ACHN (cell line): ENCODE data around the gene ZNF644.
A peak's percentile ranks its signal among the peaks of the same experiment; 100 is the strongest.

ENCODE experiments used
- DNase-seq: peaks from one replicate; pipeline ENCODE4 v3.0.0-alpha.2; 2015
- in situ Hi-C: cut with HindIII; loops from 2 replicates; pipeline ENCODE4 v1.10.0; 2017; ENCODE audit warnings: low sequenced_read_pairs, low pct_ligation_motif_present, low pct_unique_long_range_greater_than_20kb

Gene ZNF644

DNA sequence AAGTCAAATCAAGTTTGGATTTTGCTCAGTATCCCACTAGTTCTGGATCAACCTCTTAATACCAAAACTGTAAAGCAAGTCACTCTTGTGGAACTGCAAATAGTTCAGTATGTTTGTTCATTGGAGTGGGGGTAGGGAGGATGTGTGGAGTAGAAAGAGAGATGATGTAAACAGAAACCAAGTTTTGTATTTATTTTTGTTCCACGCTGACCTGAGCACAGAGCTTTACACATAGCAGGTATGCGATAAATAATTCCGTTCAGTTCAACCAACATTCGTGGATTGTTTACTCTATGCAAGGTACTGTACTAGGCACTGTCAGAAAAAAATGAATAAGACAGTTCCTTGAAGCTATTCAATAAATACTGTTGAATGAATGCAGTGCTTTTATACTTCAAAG is 4.5 kb upstream of the ZNF644 start:
- DNase-seq, result no peak
- in situ Hi-C loops, result no loop called here

DNA sequence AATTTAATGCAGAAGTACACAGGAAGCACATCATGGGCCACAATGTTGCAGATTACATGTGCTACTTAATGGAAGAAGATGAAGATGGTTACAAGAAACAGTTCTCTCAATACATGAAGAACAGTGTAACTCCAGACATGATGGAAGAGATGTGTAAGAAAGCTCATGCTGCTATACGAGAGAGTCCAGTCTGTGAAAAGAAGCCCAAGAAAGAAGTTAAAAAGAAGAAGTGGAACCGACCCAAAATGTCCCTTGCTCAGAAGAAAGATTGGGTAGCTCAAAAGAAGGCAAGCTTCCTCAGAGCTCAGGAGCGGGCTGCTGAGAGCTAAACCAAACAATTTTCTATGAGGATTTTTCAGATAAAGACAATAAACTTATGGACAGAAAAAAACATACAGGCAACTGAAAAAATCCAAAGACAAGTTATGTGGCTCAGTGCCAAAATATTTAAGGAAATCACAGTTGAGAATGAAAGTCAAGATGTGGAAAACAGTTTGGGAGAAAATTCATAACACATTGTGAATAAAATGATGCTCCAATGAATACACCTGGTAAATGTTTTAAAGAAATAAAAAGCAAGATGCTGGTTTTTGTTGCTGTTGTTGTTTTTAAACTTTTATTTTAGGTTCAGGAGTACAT is 2.8 kb upstream of the ZNF644 start:
- no peak for DNase-seq
- in situ Hi-C loops, result no loop called here

DNA sequence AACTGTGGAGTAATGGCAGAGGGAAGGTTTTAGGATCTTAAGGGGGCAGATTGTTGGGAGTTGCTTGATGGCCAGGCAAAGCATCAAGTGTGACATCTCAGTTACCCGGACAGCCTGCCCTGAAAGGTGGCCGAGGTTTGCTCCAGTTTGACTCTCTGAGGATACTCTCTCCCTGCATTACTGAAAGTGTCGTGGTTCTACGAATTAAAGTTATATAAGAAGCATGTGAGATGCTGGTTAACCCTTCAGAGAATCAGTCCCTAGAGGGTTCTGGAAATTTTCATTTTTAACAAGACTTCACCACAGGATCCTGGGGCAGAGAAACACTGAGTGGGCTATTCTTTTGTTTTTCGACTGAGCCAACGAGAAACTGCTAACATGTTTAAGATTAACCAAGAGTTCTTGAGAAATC is 689 bp upstream of the ZNF644 start:
- no peak for DNase-seq
- in situ Hi-C loops, result no loop called here

DNA sequence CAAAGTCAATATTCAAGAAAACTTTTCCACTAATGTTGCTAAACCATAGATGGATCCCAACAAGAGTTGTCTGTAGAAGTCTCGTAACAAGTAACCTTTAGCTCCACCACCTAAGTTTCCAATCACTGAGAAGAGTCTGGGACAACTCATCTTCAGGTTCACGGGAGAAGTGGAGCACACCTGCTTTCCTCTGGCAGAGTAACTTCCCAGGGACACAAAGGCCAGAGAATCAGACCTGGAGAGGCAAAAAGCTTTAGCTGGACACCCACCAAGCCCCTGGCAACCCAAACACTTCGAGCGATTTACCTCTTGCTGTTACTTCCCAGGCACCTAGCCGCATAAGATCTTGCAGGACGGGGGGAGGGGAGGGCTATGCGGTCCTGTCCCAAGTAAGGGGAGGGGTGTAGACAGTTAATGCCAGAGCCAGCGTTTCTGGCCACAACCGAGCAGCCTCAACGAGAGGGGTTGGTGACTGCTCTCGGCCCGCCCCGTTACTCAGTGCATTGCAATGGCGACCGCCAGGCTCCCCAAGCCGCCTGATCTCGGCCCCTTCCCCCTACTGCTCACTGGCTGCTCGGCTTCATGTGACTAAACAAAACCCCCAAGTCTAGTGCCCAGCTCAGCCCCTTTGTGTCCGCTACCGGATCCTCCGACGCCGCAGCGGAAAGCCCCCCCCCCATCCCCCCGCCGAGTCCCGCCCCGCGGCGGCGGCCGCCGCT is 709 bp downstream of the ZNF644 start:
- DNase-seq, result peak; percentile 82

DNA sequence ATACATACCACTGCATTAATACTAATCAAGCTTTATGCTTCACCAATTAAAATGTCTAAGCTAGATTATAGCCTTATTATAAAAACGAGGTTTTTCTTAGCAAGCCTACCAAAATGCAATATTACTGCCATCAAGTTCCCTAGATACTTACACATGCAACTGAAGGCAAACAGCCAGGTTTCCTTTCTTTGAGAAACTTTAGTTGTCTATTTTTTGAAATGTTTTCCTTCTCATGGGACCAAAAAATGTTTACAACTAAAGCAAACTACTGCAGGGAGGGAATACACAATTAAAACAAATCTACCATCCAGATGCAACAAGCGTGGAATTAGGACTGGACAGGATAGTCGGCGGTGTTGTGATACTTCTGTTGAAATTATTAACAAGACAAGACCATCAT is 1.3 kb downstream of the ZNF644 start:
- no peak for DNase-seq
- in situ Hi-C loops, result no loop called here

More for the DNA sequence above, 709 bp downstream of the ZNF644 start:
- in situ Hi-C loops, result no loop called here

DNA sequence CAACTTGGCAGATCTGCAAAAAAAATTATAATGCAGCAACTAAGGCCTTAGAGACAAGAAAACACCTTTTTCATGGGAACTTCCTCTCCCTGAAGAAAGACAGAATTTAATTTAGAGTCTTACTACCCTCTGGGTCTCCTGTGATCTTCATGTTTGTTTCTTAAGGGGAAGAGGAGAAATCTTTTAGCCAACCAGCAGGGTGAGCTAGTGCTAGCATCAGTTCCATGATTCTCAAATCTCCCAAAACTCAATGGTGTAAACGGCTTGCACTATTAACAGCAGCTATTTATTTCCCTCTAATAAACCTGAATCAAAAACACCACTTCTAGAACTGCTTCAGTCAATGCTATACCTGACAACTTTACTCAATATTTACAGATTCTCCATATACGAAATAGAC is 3.8 kb downstream of the ZNF644 start:
- peak; percentile 33 for DNase-seq
- in situ Hi-C loops, result no loop called here

DNA sequence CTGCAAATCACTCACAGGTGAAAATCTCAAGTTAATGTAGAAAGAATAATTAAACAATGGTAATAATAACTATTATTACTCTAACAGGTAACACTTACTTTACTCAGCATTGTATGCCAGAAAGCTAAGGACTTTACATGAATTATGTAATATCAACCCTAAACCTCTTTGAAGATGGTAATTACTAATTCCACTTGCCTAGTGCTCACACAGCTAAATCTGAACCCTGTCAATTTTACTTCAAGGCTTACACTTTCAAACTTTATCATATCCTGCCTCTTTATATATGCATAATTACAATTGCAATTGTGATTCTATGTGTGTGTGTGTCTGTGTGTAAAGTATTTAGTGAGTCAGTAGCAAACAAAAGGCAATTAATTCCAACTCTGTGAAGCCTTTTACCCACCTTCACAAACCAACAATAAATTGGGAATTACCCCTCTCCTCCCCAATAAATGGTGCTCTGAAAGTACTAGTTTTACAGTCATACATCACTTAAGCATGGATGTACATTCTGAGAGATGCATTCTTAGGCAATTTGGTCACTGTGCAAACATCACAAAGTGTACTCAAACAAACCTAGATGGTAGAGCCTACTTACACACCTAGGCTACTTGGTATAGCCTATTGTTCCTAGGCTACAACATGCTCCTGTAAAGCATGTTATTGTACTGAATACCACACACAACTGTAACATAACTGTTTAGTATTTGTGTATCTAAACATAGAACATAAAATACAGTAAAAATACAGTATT is 5.9 kb downstream of the ZNF644 start:
- in situ Hi-C loops, result no loop called here
- peak; percentile 5 for DNase-seq

DNA sequence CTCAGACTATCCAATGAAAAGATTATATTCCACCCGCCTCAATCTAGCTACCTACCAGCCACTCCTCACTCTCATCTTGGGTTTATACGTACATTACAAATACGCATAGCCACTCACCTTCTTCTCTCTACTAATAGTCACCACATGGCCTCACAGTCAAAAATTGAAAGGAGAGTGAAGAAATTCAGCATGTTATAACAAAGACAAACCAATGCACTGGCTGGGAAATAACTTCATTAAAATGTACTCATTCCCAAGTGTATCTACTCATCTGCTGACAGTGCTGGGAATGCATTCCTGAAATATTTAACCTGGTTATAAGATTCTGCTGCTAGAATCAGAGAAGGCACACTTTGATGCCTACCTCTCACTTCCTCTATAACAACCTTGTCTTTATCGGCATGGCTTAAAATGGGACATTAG is 6.5 kb downstream of the ZNF644 start:
- DNase-seq, result peak; percentile 11
- in situ Hi-C loops, result no loop called here

DNA sequence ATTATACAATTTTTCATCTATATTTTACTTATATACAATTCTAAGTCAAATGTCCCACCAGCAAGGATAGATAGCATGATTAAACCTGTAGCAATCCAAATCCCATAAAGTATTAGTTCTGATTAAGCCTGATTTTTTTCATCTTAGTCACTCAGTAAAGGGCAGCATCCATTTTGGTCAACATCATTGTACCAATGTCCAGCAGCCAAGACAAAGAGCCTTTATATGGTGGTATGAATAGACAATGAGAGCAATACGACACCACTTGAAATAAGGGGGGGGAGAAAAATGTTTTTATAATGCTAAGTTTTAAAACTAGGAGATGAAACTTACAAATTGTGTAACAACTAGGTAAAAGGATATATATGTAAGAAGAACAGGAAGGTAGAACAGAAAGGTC is 7.4 kb downstream of the ZNF644 start:
- no peak for DNase-seq
- in situ Hi-C loops, result no loop called here

DNA sequence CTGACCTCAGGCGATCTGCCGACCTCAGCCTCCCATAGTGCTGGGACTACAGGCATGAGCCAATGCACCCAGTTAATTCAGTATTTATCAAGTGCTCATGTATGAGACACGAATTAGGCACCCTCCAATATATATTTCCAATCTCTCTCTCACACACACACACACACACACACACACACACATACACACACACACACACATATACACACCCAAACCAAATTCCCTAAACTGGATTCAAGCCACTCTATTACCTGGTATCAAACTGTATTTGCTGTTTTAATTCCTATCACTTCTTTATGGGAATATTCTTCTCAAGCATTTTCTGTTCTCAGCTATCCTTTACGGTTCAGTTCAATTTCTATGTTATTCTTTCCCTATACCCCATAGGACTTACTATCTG is 8.5 kb downstream of the ZNF644 start:
- DNase-seq, result no peak
- in situ Hi-C loops, result no loop called here

DNA sequence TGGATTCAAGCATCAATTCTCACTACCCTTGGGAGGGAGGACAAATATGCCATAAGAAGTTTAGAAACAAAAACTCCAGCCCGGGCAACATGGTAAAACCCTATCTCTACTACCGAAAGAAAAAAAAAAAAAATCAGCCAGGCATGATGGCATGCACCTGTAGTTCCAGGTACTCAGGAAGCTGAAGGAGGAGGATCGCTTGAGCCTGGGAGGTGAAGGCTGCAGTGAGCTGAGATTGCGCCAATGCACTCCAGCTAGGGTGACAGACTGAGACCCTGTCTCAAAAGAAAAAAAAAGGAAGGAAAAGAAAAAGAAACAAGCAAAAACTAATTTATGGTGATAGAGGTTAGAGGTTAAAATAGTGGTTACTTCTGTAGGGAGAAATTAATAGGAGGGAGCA is 9.6 kb downstream of the ZNF644 start:
- no peak for DNase-seq
- in situ Hi-C loops, result no loop called here

DNA sequence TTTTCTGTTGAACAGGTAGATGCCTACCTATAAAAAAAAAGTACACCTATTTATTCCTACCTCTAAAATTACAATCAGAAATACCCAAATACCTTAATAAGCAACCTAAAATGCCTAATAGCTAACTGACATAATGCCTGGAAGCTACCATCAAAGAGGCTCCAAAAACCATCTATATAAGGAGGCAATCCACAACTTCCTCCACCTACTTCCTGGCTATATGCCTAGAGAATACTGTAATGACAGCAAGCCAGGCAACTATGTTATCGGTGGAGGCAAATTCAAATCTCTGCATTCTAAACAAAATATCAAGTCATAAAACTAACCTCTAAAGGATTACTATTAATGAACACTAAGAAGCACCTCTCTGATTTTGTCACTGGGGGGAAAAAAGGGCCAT is 10.1 kb downstream of the ZNF644 start:
- no peak for DNase-seq
- in situ Hi-C loops, result no loop called here

DNA sequence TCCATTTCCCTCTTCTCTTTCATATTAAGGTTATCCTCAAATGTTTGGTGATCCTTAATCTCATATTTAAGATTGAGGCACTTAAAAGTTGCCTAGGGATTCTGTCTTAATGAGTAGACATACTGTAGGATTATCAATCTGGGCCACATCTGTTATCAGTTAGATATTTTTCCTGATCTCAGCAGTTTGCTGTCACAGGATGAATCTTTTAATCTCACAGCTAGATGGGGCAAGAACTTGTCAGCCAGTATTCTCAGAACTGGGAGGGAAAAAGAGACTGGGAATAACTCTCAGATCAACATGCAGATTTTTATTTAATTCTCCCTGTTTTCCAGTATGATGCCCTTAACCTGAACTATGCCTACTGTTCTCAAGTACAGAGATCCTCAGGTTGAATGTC is 14.0 kb downstream of the ZNF644 start:
- no peak for DNase-seq
- in situ Hi-C loops, result no loop called here

DNA sequence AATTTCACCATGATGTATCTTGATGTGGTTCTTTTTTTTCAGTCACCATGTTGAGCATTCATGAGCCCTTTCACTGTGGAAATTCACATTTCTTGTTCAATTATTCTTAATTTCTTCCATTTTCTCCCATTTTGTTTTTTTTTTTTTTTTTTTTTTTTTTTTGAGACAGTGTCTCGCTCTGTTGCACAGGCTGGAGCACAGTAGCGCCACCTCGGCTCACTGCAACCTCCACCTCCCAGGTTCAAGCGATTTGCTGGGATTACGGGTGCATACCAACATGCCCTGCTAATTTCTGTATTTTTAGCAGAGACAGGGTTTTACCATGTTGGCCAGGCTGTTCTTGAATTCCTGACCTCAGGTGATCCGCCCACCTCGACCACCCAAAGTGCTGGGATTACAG is 14.7 kb downstream of the ZNF644 start:
- DNase-seq, result no peak
- in situ Hi-C loops, result no loop called here

DNA sequence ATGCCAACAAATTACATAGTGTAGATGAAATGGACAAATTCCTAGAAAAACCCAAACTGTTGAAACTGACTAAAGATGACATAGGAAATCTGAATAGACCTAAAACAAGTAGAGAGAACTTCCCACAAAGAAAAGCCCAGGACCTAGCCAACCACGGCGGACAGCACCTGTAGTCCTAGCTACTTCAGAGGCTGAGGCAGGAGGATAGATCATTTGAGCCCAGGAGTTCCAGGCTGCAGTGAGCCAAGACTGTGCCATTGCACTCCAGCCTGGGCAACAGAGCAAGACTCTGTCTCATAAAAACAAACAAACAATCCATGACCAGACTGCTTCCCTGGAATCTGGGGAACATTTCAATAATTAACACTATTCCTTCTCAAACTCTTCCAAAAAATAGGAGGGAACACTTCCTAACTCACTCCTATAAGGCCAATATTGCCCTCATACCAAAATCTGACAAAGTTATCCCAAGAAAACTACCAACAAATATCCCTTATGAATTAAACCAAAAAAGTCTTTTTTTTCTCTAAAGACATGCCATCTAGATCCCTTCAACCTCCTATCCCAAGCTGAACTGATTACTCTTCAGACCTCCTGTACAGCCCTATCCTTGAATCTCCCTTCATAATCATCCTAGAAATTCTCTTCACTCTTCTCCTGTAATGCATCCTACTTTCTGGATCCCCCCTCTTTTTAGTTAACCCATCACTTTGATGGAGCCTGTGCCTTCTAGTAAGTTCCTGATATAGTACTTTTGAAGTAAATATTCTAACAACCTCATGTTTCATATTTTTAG is 15.5 kb downstream of the ZNF644 start:
- in situ Hi-C loops, result no loop called here
- DNase-seq, result no peak

DNA sequence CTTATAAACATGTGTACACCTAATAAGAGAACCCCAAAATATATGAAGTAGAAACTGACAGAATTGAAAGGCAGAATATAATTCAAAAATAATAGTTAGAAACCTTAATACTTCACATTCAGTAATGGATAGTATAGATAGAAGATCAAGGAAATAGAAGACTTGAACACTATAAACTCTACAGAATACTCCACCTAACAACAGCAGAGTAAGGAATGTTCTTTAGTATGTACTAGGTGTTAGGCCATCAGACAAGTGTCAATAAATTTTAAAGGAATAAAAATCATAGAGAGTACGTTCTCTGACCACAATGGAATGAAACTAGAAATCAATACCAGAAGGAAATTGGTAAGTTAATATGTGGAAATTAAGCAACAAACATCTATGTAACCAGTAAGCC is 16.6 kb downstream of the ZNF644 start:
- in situ Hi-C loops, result no loop called here
- no peak for DNase-seq

DNA sequence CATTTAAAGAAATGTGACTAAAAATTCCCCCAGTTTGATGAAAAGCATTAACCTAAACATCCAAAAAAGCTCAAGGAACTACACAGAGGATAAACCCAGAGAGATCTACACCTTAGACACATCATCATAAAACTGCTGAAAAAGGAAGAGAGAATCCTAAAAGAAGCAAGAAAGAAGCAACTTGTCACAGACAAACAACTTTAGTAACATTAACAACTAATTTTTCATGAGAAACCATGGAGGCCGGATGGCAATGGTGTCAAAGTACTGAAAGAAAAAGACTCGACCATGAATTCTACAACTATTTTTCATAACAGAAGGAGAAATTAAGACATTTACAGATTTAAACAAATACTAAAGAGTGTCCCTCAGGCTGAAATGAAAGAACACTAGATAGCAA is 17.7 kb downstream of the ZNF644 start:
- DNase-seq, result no peak
- in situ Hi-C loops, result no loop called here

DNA sequence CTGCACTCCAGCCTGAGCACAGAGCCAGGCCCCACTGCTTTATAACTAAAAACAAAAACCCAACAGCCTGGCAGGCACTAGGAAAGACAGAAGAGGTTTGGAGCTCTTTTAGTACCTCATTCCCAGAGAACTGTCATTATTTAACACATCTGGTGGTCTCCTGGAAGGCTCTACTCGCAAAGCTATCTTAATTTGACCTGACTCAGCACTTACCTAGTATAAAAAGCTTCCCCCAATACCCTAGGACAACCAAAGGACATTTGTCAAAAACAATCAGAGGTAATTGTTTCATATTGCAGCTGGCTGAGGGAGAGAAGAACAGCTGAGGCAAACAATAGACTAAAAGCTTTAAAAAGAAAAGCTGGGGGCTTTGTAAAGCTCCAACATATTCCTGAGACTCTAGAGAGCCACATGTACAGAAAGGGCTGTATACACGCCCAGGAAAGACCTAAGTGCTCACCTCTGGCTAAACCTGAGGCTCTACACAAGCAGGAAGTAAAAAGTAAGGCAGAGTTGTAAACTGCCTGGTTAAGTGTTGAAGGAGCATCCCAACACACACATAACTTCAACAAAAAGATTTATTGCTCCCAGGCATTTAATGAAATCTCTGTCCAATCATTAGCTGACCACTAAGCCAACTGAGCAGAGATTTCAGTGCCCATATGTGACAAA is 25.0 kb downstream of the ZNF644 start:
- no peak for DNase-seq
- in situ Hi-C loops, result no loop called here
